Measurements from ENCODE around the gene GLRX5. TPM values are rescaled to one million over a fixed set of nuclear protein-coding genes. Genes with fewer than 3 reads are reported as not detected.

GLRX5 gene
- polyA plus RNA-seq, 1 donor from 2014 or later: 34.5 TPM

Other genes starting within 250 kb of the GLRX5 start
- gene CLMN, start 215.1 kb upstream of the GLRX5 start, polyA plus RNA-seq: 8.2 TPM
- gene SYNE3, start 18.4 kb upstream of the GLRX5 start, polyA plus RNA-seq: 8.8 TPM
- gene TCL1B, start 151.4 kb downstream of the GLRX5 start, polyA plus RNA-seq: not detected
- gene TCL1A, start 179.1 kb downstream of the GLRX5 start, polyA plus RNA-seq: 4.9 TPM